Ectodermal cell (in vitro differentiated cells): ENCODE measurements around the gene TBX21.

Experiments
- H3K27ac ChIP-seq: 2 replicates; pipeline ENCODE4 v1.7.0; 2013; ENCODE audit warnings: mild to moderate bottlenecking, low read depth, low read length; ENCODE audit not compliant: insufficient read depth, poor library complexity, severe bottlenecking
- H3K27me3 ChIP-seq: 2 replicates; pipeline ENCODE4 v1.7.0; 2013; ENCODE audit warnings: mild to moderate bottlenecking, low read length; ENCODE audit not compliant: insufficient read depth, control insufficient read depth, poor library complexity, severe bottlenecking
- H3K36me3 ChIP-seq: one replicate; pipeline ENCODE4 v1.7.0; 2013; ENCODE audit warnings: low read length; ENCODE audit not compliant: control insufficient read depth, insufficient read depth
- H3K4me1 ChIP-seq: one replicate; pipeline ENCODE4 v1.7.0; 2013; ENCODE audit warnings: low read length; ENCODE audit not compliant: control insufficient read depth, insufficient read depth
- H3K4me3 ChIP-seq: 2 replicates; pipeline ENCODE4 v1.7.0; 2013; ENCODE audit warnings: low read depth, low read length, control low read depth; ENCODE audit not compliant: insufficient read depth
- H3K9me3 ChIP-seq: 2 replicates; pipeline ENCODE4 v1.7.0; 2013; ENCODE audit warnings: mild to moderate bottlenecking, low read length, moderate library complexity; ENCODE audit not compliant: control insufficient read depth
- WGBS, 2 experiments: methylation state at CpG; one replicate each; pipeline ENCODE4 v1.1.7; 2013; ENCODE audit warnings: missing lambda C conversion rate in 2 of 2; 5-methylcytosine and 5-hydroxymethylcytosine counted together

The TBX21 gene

DNA sequence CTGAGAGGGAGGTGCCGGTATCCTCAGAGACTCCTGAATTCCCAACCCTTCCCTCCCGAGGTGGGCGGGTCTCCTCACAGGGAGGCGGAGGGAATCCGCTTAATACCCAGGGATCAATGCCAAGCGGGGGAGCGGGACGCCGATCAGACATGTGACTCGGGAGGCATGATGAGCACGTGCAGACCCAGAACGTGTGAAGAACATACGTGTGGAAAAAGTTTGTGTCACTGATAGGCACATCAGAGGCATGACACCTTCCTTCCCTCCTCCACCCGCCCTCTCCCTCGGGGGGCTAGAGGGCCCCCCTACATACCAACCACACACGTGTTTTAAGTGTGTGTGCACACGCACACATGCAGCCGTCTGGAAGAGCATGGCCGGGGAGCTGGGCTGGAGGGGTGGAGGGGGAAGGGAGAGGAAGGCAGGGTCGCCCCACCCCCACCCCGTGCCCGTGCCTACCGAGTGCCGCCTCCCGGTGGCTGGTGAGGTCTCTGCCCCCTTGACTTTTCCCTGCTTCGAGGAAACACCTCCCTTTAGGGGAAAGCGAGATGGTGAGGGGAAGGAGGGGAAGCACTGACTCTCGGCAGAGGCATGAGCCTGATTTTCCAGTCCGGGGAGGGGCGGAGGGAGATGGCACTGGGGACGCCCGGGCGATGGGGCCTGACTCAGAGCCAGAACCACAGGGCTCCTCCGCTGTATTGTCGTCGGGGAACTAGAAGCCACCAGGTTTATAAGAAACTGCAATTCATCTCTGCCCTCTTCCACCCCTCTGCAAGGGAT lies 12.1 kb upstream of the TBX21 start:
- Histone ChIP-seq H3K27me3 (peaks cover 32% of the 10 kb centered on the region), H3K4me3 (no peak overlapping the region), H3K36me3 (no peaks in the 10 kb centered on the region), H3K4me1 (peaks cover 4% of the 10 kb centered on the region), H3K9me3 (no peaks in the 10 kb centered on the region), H3K27ac (no peak overlapping the region)
- WGBS, 2 experiments = 25 to 27% methylated on average over 36 of the region's 36 CpGs

DNA sequence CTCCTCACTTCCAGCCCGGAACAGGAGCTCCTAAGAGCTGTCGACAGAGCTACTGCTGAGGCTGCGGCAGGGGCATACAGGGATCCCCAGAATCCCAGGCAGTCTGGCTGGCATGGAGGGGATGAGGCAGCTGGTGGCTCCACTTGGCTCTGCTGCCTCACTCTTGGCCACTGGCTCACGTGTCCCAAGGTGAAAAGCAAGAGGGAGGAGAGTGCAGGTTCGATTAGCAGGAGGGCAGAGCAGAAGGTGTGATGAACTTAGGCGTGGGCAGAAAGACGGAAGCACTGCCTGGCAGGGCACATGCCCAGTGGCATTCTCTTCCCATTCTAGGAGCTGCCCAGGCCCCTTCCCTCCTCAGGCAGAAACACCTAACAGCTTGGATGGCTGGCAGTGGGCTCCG lies 11.3 kb upstream of the TBX21 start:
- Histone ChIP-seq H3K27me3 (peaks cover 32% of the 10 kb centered on the region), H3K9me3 (no peaks in the 10 kb centered on the region), H3K36me3 (no peaks in the 10 kb centered on the region), H3K4me3 (no peak overlapping the region), H3K27ac (no peak overlapping the region), H3K4me1 (peaks cover 4% of the 10 kb centered on the region)
- 79 to 80% methylated on average over 8 of the region's 8 CpGs for WGBS, 2 experiments

DNA sequence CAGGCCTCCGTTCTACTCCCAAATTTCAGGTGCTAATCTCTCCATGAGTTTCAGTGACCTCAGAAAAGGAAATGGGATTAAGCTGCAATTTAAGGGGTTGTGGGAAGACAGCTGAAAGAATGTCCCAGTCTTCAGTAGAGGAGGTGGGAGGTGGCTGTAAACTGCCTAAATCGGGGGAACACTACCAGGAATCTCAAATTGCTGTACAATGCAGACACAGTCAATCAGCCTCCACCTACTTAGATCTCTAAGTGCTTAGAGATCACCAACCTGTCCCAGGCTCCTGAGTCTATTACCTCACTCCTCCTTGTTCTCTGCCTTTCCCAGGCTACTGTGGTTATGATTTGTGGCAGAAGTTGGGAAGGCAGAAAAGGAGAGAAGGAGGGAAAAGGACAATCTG lies 8.3 kb upstream of the TBX21 start:
- Histone ChIP-seq H3K4me3 (no peak overlapping the region), H3K4me1 (peaks cover 9% of the 10 kb centered on the region), H3K27me3 (peaks cover 24% of the 10 kb centered on the region), H3K27ac (no peak overlapping the region), H3K36me3 (no peaks in the 10 kb centered on the region), H3K9me3 (no peaks in the 10 kb centered on the region)
- WGBS, 2 experiments = 84 to 86% methylated on average over 2 of the region's 2 CpGs

DNA sequence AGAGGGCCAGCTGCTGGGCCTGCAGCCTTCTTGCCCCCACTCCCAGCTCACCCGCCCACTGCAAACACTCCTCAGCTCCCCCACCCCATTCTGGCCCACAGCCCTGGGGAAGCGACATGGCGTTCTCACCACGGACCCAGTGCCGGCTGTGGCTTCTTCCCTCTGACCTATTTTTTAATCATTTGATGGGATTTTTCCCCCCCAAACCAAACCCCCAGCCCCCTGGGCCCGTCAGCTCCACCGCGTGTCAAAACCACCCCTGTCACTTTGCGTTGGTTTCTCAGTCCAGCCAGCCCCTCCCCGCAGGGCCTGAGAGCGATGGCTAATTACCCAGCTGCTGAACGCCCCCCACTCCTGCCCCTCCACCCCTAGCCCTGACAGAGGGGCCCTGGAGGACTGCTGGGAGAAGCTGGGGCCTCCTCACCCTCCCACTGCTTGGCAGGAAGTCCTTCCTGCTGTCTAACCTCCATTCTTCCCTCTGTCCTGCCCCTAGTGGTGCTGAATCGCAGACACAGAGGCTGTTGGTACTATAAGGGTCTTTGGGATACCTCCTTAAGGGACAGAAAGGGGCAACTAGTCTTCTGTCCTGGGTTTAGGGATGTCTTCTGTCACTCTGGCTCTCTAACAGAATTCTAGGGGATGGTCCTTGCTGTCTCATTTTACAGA lies 7.5 kb upstream of the TBX21 start:
- H3K27me3 ChIP-seq = peaks cover 25% of the 10 kb centered on the region

DNA sequence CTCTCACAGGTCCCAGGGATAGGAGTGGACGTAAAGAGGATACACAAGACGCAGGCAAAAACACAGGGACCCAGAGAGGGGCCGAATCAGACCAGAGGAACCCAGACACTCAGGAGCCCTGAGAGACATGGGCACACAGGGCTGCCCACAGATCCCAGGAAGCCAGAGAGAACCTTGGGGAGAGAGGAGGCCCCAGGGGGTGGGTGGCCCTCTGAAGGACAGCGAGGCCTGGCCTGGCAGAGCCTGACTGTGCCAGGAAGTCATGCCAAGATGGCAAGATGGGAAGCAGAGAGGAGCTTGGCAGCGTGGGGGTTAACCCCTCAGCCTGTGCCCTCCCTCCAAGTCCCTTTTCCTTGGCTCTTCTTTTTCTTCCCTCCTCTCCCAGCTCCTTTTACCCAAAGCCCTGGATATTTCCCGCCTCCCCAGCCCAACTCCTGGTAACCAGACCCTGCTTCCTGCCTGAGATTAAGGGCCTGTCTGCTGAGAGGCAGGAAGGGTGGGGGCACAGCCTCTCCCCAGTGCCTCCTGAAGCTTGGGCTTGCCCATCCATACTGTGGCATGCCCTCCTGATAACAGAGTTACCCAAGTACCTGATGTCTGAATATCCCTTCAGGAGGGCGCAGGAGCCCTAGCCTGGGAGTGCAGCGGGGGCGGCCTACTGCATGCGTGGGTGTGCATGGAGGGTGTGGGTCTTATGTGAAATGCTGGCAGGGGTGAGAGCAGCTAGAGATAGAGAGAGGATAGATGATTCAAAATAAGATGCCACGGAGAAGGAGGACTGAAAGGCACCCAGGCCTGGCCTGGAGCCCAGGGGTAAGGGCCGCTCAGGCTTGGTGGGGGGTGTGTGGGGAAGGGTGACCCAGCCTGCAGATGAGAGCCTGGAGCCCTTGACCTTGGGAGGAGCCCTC lies 6.0 kb upstream of the TBX21 start:
- Histone ChIP-seq H3K27ac (no peak overlapping the region), H3K4me1 (peaks cover 5% of the 10 kb centered on the region), H3K9me3 (no peaks in the 10 kb centered on the region), H3K36me3 (no peaks in the 10 kb centered on the region), H3K4me3 (no peak overlapping the region), H3K27me3 (peaks cover 25% of the 10 kb centered on the region)
- 86 to 87% methylated on average over 12 of the region's 12 CpGs for WGBS, 2 experiments

More for the DNA sequence above, 7.5 kb upstream of the TBX21 start:
- H3K9me3 ChIP-seq = no peaks in the 10 kb centered on the region
- peaks cover 9% of the 10 kb centered on the region for H3K4me1 ChIP-seq
- no peak overlapping the region for H3K4me3 ChIP-seq
- no peaks in the 10 kb centered on the region for H3K36me3 ChIP-seq
- 83% methylated on average over 13 of the region's 13 CpGs for WGBS, 2 experiments
- no peak overlapping the region for H3K27ac ChIP-seq

DNA sequence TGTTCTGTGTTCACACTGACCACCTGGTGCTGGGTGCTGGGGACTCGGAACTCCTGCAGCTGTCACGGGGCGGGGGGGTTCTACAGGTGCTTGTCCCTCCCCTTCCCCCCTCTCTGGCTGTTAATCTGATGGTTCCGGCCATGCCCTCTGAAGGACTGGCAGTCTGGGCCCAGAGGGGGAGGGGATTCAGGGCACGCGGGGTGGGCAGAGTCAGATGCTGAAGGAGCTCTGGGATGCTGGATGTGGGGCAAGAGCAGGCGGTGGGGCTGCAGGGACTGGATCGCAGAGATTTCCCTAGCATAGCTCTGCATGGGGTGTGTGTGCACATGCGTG lies 5.4 kb upstream of the TBX21 start:
- 85 to 87% methylated on average over 9 of the region's 9 CpGs for WGBS, 2 experiments
- Histone ChIP-seq H3K4me1 (peaks cover 5% of the 10 kb centered on the region), H3K36me3 (no peaks in the 10 kb centered on the region), H3K4me3 (no peak overlapping the region), H3K27me3 (peaks cover 27% of the 10 kb centered on the region), H3K27ac (no peak overlapping the region), H3K9me3 (no peaks in the 10 kb centered on the region)

DNA sequence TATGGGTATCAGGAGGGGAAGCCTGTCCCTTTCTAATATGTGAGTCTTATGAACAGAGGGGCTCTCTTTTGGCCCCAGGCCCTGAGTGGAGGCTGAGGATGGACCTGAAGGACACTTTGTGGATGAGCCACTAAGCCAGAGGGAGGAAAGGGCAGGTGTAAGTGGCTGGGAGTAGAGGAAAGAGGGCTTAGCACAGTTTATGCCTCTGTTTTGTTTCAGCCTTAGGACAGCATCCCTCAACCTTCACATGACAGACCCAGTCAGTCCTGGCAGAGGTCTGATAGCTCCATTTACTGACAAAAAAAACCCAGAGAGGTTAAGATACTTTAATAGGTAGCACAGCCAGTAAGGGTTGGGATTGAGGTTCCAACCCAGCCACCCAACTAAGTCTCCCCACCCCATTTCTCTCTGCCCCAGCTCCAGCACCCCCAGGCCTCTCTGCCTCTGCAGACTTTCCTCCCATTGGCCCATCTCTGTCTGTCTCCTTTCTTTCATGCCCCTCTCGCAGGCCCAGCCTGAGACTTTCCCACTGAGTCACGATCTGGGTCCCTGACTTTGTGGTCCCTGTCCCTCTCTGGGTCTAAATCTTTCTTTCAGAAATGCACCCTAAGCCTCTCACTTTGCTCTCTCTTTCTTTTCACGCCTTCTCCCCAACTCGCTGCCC lies 4.7 kb upstream of the TBX21 start:
- Histone ChIP-seq H3K36me3 (no peaks in the 10 kb centered on the region), H3K4me1 (peaks cover 5% of the 10 kb centered on the region), H3K4me3 (no peak overlapping the region), H3K27ac (no peak overlapping the region), H3K9me3 (no peaks in the 10 kb centered on the region), H3K27me3 (peaks cover 33% of the 10 kb centered on the region)
- 86 to 88% methylated on average over 4 of the region's 4 CpGs for WGBS, 2 experiments

DNA sequence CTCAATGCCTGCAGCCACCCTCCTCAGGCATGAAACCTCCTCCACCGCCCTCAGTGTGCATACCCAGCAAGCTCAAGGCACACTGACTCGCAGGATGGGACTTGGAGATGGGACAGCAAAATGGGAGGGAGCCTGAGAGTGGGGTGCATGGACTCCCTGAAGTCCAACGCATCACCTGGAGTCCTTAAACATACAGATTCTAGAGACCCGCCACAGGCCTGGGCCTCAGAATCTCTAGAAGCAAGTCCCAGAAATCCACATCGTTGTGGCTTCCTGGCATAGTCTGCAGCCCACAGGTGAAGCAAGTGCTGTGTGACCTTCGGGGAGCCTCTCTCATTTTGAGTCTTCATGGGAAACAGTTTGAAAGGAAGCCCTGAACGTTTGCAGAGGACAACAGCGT lies 3.6 kb upstream of the TBX21 start:
- Histone ChIP-seq H3K27me3 (peaks cover 45% of the 10 kb centered on the region), H3K36me3 (no peaks in the 10 kb centered on the region), H3K9me3 (no peaks in the 10 kb centered on the region), H3K4me1 (peaks cover 5% of the 10 kb centered on the region), H3K4me3 (no peak overlapping the region), H3K27ac (no peak overlapping the region)
- 85 to 86% methylated on average over 8 of the region's 8 CpGs for WGBS, 2 experiments

DNA sequence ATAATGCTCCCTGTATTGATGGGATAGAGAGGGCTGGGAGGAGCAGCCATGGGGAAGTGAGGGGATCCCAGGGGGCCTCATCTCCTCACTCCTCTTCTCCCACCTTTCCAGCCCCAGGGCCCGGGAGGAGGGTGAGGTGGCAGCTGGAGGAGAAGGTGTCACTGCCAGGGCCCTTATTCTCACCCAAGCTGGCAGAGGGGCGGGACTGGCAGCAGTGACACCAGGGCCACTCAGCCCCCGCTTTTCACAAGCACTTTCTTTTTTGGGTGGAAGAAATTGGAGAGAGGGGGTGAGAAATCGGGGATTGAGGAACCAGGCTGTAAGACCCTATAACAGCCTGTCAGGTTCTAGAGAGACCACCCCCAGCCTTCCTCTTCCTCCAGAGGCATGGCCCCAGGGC lies 2.4 kb upstream of the TBX21 start:
- H3K36me3 ChIP-seq = no peaks in the 10 kb centered on the region
- WGBS, 2 experiments = 87 to 95% methylated on average over 4 of the region's 4 CpGs
- no peak overlapping the region for H3K27ac ChIP-seq
- peaks cover 57% of the 10 kb centered on the region for H3K27me3 ChIP-seq
- peaks cover 5% of the 10 kb centered on the region for H3K4me1 ChIP-seq
- no peaks in the 10 kb centered on the region for H3K9me3 ChIP-seq
- no peak overlapping the region for H3K4me3 ChIP-seq
